ENCODE results near the gene FOLR3. TPM values are rescaled to one million over a fixed set of nuclear protein-coding genes. Genes with fewer than 3 reads are reported as not detected.
"Not testable (repeated sequence)": the region's sequence is repeated elsewhere in the genome, so short reads cannot be mapped to it uniquely, and the experiment has no call there.

The FOLR3 gene
- total RNA-seq, 1 experiment from 2014 or later: not detected

- H3K9me3 Mint-ChIP-seq (ENCODE audit: low read depth, unreplicated experiment): no peaks in the 10 kb centered on the region
- intact Hi-C loops (cut with micrococcal nuclease; ENCODE audit: unreplicated experiment): loop anchor here (5.0 kb wide), 1 partner anchor 153 kb away; no protein-coding TSS in a partner anchor
- DNase-seq: no peak
- H3K27ac Mint-ChIP-seq (ENCODE audit: unreplicated experiment): no peak overlapping the region
- H3K36me3 Mint-ChIP-seq (ENCODE audit: insufficient read depth, unreplicated experiment): no peaks in the 10 kb centered on the region
- CTCF ChIA-PET: interaction anchor here (0.6 to 0.9 kb wide), 2 partner anchors 36 to 550 kb away, joined by 4 to 5 read pairs; no protein-coding TSS in a partner anchor
- no TSS peak for BruUV-seq (replicated peaks)
- TF ChIP-seq, protein P1, sequence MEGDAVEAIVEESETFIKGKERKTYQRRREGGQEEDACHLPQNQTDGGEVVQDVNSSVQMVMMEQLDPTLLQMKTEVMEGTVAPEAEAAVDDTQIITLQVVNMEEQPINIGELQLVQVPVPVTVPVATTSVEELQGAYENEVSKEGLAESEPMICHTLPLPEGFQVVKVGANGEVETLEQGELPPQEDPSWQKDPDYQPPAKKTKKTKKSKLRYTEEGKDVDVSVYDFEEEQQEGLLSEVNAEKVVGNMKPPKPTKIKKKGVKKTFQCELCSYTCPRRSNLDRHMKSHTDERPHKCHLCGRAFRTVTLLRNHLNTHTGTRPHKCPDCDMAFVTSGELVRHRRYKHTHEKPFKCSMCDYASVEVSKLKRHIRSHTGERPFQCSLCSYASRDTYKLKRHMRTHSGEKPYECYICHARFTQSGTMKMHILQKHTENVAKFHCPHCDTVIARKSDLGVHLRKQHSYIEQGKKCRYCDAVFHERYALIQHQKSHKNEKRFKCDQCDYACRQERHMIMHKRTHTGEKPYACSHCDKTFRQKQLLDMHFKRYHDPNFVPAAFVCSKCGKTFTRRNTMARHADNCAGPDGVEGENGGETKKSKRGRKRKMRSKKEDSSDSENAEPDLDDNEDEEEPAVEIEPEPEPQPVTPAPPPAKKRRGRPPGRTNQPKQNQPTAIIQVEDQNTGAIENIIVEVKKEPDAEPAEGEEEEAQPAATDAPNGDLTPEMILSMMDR (IDR thresholded peaks at IDR 0.05; ENCODE audit: unreplicated experiment): no peak
- H3K27me3 Mint-ChIP-seq (ENCODE audit: unreplicated experiment): peaks cover 15% of the 10 kb centered on the region
- H3K4me1 Mint-ChIP-seq (ENCODE audit: low read depth, unreplicated experiment): peaks cover 12% of the 10 kb centered on the region
- H3K4me3 Mint-ChIP-seq (ENCODE audit: low read depth, unreplicated experiment): no peak overlapping the region
Observed at GRCh38 chr11:72179804-72180396, 44.4 kb downstream of the FOLR3 start.

- Mint-ChIP-seq H3K4me1 (ENCODE audit: low read depth, unreplicated experiment) (peaks cover 11% of the 10 kb centered on the region), H3K27me3 (ENCODE audit: unreplicated experiment) (peaks cover 15% of the 10 kb centered on the region)
- not testable (repeated sequence) for DNase-seq; H3K4me3 Mint-ChIP-seq (ENCODE audit: low read depth, unreplicated experiment); H3K27ac Mint-ChIP-seq (ENCODE audit: unreplicated experiment); H3K36me3 Mint-ChIP-seq (ENCODE audit: insufficient read depth, unreplicated experiment); BruUV-seq (replicated peaks); H3K9me3 Mint-ChIP-seq (ENCODE audit: low read depth, unreplicated experiment)
- CTCF ChIA-PET: interaction anchor here (0.6 to 1.6 kb wide), 2 partner anchors 37 to 39 kb away, joined by 3 to 7 read pairs; no protein-coding TSS in a partner anchor
- intact Hi-C loops (cut with micrococcal nuclease; ENCODE audit: unreplicated experiment): loop anchor here (5.0 kb wide), 1 partner anchor 154 kb away; no protein-coding TSS in a partner anchor
Observed at GRCh38 chr11:72180892-72181552, 45.5 kb downstream of the FOLR3 start.

DNA sequence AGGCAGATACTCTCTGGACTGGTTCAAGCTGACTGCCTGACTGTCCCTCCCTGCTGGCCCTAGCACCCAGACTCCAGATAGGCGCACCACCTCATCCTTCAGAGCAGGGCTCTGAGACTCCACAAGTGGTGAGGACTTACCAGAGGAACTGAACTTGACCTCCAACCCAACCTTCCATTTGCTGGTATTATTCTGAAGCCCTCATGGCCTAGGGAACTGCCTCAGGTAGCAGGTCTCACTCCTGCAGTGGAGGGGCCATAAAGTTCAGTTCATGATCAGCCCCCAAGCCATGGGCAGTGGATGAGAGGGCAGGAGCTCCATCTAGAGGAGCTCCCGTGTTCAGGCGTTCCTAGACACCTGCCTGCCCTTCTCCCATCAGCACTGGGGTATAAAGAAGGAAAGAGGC, 46.0 kb downstream of the FOLR3 start:
- Mint-ChIP-seq H3K27me3 (ENCODE audit: unreplicated experiment) (peaks cover 15% of the 10 kb centered on the region), H3K4me1 (ENCODE audit: low read depth, unreplicated experiment) (peaks cover 11% of the 10 kb centered on the region)
- H3K36me3 Mint-ChIP-seq (ENCODE audit: insufficient read depth, unreplicated experiment); BruUV-seq (replicated peaks); H3K4me3 Mint-ChIP-seq (ENCODE audit: low read depth, unreplicated experiment); H3K9me3 Mint-ChIP-seq (ENCODE audit: low read depth, unreplicated experiment); H3K27ac Mint-ChIP-seq (ENCODE audit: unreplicated experiment): not testable (repeated sequence)
- intact Hi-C loops (cut with micrococcal nuclease; ENCODE audit: unreplicated experiment): loop anchor here (5.0 kb wide), 1 partner anchor 154 kb away; no protein-coding TSS in a partner anchor
- DNase-seq: peak; percentile 23
- CTCF ChIA-PET: interaction anchor here (0.7 to 2.1 kb wide), 4 partner anchors 38 to 438 kb away, joined by 3 to 9 read pairs (median 5); no protein-coding TSS in a partner anchor

DNA sequence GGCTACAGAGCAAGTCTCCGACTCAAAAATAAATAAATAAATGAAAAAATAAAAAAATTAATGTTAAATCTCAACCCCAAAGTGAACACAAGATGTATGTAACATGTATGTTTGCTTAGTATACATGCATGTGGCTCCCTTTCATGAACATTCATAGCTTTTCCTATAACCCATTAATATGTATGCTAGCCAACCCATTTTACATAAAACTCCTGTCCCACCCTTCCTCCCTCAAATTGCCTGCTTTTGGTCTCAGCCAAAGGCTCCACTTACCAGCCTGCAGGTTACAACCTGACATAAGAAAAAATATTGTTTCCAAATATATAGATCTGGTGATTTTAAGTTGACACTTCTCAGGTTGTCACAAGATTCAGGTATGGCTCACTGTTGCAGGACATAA, 52.7 kb downstream of the FOLR3 start:
- CTCF ChIA-PET: no interaction called here
- intact Hi-C loops (cut with micrococcal nuclease; ENCODE audit: unreplicated experiment): no loop called here
- no peaks in the 10 kb centered on the region for H3K9me3 Mint-ChIP-seq (ENCODE audit: low read depth, unreplicated experiment)
- no TSS peak for BruUV-seq (replicated peaks)
- H3K36me3 Mint-ChIP-seq (ENCODE audit: insufficient read depth, unreplicated experiment): no peaks in the 10 kb centered on the region
- DNase-seq: no peak
- no peak overlapping the region for H3K27ac Mint-ChIP-seq (ENCODE audit: unreplicated experiment)
- no peaks in the 10 kb centered on the region for H3K27me3 Mint-ChIP-seq (ENCODE audit: unreplicated experiment)
- TF ChIP-seq, protein P1 (IDR thresholded peaks at IDR 0.05; ENCODE audit: unreplicated experiment): no peak
- H3K4me1 Mint-ChIP-seq (ENCODE audit: low read depth, unreplicated experiment): peaks cover 16% of the 10 kb centered on the region
- no peak overlapping the region for H3K4me3 Mint-ChIP-seq (ENCODE audit: low read depth, unreplicated experiment)

Other genes starting within 250 kb of the FOLR3 start
- gene XNDC1N, start 207.1 kb upstream of the FOLR3 start, total RNA-seq (2022): 18.5 and 20.4 TPM in 2 replicates
- 51.7 and 52.3 TPM in 2 replicates for gene RNF121, start 206.7 kb upstream of the FOLR3 start, total RNA-seq (2022)
- gene IL18BP, start 136.8 kb upstream of the FOLR3 start, total RNA-seq (2022): 12.4 and 13.2 TPM in 2 replicates
- 140 and 146 TPM in 2 replicates for gene NUMA1, start 55.2 kb upstream of the FOLR3 start, total RNA-seq (2022)
- 8.5 and 11.0 TPM in 2 replicates for gene LRRC51, start 54.9 kb upstream of the FOLR3 start, total RNA-seq (2022)
- gene LAMTOR1, start 32.4 kb upstream of the FOLR3 start, total RNA-seq (2022): 67.1 and 73.5 TPM in 2 replicates
- gene TOMT, start 29.8 kb upstream of the FOLR3 start, total RNA-seq (2022): not detected in 2 replicates
- 25.8 and 29.4 TPM in 2 replicates for gene ANAPC15, start 23.0 kb upstream of the FOLR3 start, total RNA-seq (2022)
- gene FOLR1, start 56.4 kb downstream of the FOLR3 start, total RNA-seq (2022): 2.6 and 2.7 TPM in 2 replicates
- not detected in 2 replicates for gene FOLR2, start 81.1 kb downstream of the FOLR3 start, total RNA-seq (2022)
- 203 and 221 TPM in 2 replicates for gene INPPL1, start 89.0 kb downstream of the FOLR3 start, total RNA-seq (2022)
- not detected in 2 replicates for gene PHOX2A, start 108.5 kb downstream of the FOLR3 start, total RNA-seq (2022)

Measured in Calu3 (cell line).